Small intestine (tissue), 7 donors: ENCODE measurements around the gene CNDP2. TPM values are rescaled to one million over a fixed set of nuclear protein-coding genes. Genes with fewer than 3 reads are reported as not detected.
A peak's percentile ranks its signal among the peaks of the same experiment; 100 is the strongest.
"Not testable (repeated sequence)": the region's sequence is repeated elsewhere in the genome, so short reads cannot be mapped to it uniquely, and the experiment has no call there.

Experiments
- DNase-seq, 2 donors: peaks; one replicate each; pipeline versions ENCODE4 v3.0.0 to v3.0.0-alpha.2; 2013
- FAIRE-seq: peaks from 2 replicates; lab custom pipeline; 2012; peaks lifted over from hg19 to GRCh38; lab: Jason Lieb, UNC
- H3K27ac ChIP-seq, 3 donors: one replicate each; pipeline ENCODE4 v1.5.1; 2013; ENCODE audit warnings: low read length in 2 of 3, mild to moderate bottlenecking in 2 of 3, control low read depth in 1 of 3, inconsistent platforms in 1 of 3, low read depth in 1 of 3, moderate library complexity in 1 of 3
- H3K27me3 ChIP-seq, 3 donors: one replicate each; pipeline ENCODE4 v1.6.1; 2013; ENCODE audit warnings: low read length in 3 of 3, inconsistent platforms in 1 of 3; ENCODE audit not compliant: control insufficient read depth in 3 of 3, insufficient read depth in 3 of 3
- H3K36me3 ChIP-seq, 3 donors: one replicate each; pipeline ENCODE4 v1.6.1; 2013; ENCODE audit warnings: low read length in 3 of 3, inconsistent platforms in 1 of 3, low read depth in 1 of 3, mild to moderate bottlenecking in 1 of 3, moderate library complexity in 1 of 3; ENCODE audit not compliant: control insufficient read depth in 3 of 3, insufficient read depth in 2 of 3
- H3K4me1 ChIP-seq, 3 donors: one replicate each; pipeline ENCODE4 v1.6.1; 2013; ENCODE audit warnings: low read length in 2 of 3, inconsistent platforms in 1 of 3, low read depth in 1 of 3, mild to moderate bottlenecking in 1 of 3, moderate library complexity in 1 of 3; ENCODE audit not compliant: control insufficient read depth in 3 of 3, insufficient read depth in 2 of 3
- H3K4me3 ChIP-seq, 3 donors: one replicate each; pipeline ENCODE4 v1.5.1; 2013; ENCODE audit warnings: low read length in 3 of 3, control low read depth in 1 of 3, inconsistent platforms in 1 of 3, low read depth in 1 of 3, mild to moderate bottlenecking in 1 of 3, moderate library complexity in 1 of 3
- H3K9me3 ChIP-seq, 2 donors: one replicate each; pipeline ENCODE4 v1.6.1; 2013; ENCODE audit warnings: low read depth in 1 of 2, low read length in 1 of 2; ENCODE audit not compliant: control insufficient read depth in 2 of 2, insufficient read depth in 1 of 2
- WGBS, 3 donors: extraction: QIAGEN DNeasy Blood & Tissue Kit; methylation state at CpG; one replicate each; pipeline ENCODE4 v1.1.7; 2013; 5-methylcytosine and 5-hydroxymethylcytosine counted together
- polyA plus RNA-seq, 4 donors: library from polyadenylated mRNA; stranded (reverse) in 3 of 4; unstranded in 1 of 4; fragments of 200-250 nt in 3 of 4; fragments of 120-200 nt in 1 of 4; gene quantifications; one replicate each; pipeline versions ENCODE4 v1.2.1 to v1.2.3, GENCODE V29; 2013
- donor health status: healthy with polysubstance abuse.
- donor health status: control.
- donor health status: control.
- donor health status: Bipolar disorder and iron deficiency.
- donor health status: healthy.

CNDP2 gene
- polyA plus RNA-seq, 4 donors: 215 to 423 (median 327) TPM

DNA sequence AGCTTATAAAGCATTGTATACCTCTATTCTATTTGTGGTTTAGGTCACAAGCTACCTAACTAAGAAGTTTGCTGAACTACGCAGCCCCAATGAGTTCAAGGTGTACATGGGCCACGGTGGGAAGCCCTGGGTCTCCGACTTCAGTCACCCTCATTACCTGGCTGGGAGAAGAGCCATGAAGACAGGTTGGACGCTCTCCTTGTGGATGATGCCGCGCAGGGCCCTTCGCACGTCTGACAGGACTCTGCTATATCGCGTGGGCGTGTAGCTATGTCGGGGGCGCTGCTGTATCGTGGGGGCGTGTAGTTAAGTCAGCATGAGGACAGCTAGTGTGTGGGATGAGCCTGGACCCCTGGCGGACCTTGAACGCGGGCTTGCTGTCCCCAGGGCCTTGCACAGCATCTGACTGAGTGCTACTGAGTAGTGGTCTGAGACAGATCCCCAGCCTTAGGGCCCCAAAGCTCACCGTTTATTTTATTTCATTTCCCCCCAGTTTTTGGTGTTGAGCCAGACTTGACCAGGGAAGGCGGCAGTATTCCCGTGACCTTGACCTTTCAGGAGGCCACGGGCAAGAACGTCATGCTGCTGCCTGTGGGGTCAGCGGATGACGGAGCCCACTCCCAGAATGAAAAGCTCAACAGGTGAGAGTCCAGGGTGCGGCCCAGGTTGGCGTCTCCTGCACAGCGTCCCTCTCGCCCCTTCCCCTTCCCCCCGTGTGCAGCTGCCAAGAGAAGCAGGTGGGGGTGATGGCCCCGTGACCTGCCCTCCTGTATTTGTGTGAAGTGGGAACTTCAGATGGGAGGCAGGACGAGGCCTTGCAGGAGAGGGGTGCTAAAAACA is 22.5 kb downstream of the CNDP2 start:
- H3K36me3 ChIP-seq: peaks cover 26 to 85% (median 34%) of the 10 kb centered on the region in 3 donors
- H3K27ac ChIP-seq: no peak overlapping the region
- no peaks in the 10 kb centered on the region for H3K27me3 ChIP-seq
- WGBS, 3 donors: 82 to 86% (median 83%) methylated on average over 31 to 32 of the region's 32 CpGs
- DNase-seq (no peak), FAIRE-seq (no peak)
- peaks cover 0 to 4% of the 10 kb centered on the region in 2 donors for H3K9me3 ChIP-seq
- H3K4me3 ChIP-seq: no peak overlapping the region
- peaks cover 0 to 13% (median 7%) of the 10 kb centered on the region in 3 donors for H3K4me1 ChIP-seq

DNA sequence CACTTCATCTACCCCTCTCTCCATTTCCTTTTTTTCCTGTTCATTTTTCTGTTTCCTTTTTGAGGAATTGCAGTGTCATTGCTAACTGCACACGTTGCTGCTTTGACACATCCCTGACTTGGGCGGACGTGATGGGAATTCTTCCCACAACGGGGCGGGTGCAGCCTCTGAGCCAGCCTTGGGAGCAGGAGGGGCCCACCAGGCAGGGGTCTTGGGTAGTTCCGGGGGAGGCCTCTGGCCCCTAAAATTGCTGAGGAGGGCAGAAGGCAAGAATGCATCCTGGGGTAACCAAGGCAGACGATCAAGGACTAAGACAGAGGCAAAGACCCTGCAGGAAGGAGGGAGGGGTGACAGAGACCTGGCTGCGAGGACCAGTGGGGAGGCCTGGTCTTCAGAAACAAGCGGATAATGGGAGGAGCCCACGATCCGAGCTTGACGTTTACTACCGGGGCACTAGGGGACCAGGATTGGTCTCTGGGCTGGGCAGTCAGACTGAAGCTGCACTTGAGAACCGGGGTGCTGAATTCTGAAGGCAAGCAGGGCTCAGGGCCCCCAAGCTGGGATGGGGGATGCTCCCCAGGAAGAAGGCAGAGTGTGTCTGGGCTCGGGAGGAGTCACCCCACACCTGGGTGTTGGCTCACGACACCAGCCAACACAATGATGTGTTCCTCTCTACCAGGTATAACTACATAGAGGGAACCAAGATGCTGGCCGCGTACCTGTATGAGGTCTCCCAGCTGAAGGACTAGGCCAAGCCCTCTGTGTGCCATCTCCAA is 23.3 kb downstream of the CNDP2 start:
- WGBS, 3 donors: 92 to 95% (median 94%) methylated on average over 18 of the region's 18 CpGs
- peaks cover 26 to 85% (median 31%) of the 10 kb centered on the region in 3 donors for H3K36me3 ChIP-seq

DNA sequence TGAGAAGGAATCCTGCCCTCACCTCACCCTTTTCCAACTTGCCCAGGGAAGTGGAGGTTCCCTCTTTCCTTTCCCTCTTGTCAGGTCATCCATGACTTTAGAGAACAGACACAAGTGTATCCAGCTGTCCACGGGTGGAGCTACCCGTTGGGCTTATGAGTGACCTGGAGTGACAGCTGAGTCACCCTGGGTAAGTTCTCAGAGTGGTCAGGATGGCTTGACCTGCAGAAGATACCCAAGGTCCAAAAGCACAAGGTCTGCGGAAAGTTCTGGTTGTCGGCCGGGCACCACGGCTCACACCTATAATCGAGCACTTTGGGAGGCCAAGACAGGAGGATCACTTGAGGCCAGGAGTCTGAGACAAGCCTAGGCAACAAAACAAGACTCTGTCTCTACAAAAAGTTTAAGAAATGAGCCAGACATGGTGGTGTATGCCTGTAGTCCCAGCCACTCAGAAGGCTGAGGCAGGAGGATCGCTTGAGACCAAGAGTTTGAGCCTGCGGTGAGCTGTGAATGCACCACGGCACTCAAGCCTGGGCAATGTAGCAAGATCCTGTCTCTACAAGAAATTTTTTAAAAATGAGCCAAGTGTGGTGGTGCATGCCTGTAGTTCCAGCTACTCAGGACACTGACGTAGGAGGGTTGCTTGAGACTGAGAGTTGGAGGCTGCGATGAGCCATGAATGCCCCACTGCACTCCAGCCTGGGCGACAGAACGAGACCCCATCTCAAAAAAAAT is 24.1 kb downstream of the CNDP2 start:
- Histone ChIP-seq H3K27ac (peak overlapping the region in 1 of 3 donors; percentile 15), H3K36me3 (peaks cover 26 to 78% (median 29%) of the 10 kb centered on the region in 3 donors), H3K4me3 (no peak overlapping the region), H3K9me3 (peaks cover 0 to 4% of the 10 kb centered on the region in 2 donors), H3K4me1 (peaks cover 3 to 20% (median 9%) of the 10 kb centered on the region in 3 donors), H3K27me3 (no peaks in the 10 kb centered on the region)
- WGBS, 3 donors: 85 to 88% (median 88%) methylated on average over 14 of the region's 14 CpGs
- DNase-seq (no peak), FAIRE-seq (no peak)

More for the DNA sequence above, 23.3 kb downstream of the CNDP2 start:
- peaks cover 3 to 17% (median 9%) of the 10 kb centered on the region in 3 donors for H3K4me1 ChIP-seq
- H3K9me3 ChIP-seq: peaks cover 0 to 4% of the 10 kb centered on the region in 2 donors
- H3K27me3 ChIP-seq: no peaks in the 10 kb centered on the region
- DNase-seq: no peak
- H3K27ac ChIP-seq: peak overlapping the region in 1 of 3 donors; percentile 15
- FAIRE-seq: no peak
- H3K4me3 ChIP-seq: no peak overlapping the region

DNA sequence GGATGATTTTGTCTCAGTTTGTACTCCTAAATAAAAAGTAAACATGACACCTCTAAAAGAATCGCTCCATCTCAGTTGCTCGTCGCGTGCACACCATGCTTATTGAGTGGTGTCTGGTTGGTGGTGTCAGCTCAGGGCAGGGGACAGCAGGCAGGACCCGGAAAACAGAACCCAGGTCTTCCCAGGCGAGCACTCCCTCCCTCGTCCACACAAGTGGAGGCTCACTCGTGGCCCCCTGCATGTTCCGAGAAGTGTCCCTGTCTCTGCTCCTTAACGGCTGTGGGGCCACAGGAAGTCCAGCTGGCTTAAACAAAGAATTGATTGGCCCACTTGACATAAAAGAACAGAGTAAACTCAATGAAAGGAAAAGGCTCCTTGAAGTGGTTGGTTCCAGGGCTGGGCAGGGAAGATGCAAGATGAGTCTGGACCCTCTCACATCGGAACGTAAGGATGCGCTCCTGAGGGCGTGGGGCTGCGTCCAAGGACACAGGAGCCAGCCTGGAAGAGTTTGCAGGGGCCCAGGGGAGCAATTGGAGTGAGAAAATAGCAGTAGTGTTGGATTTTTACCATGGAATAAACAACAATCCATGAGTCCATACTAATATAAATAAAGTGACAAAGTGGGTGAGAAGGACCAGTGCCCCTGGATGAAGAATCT is 25.0 kb downstream of the CNDP2 start:
- no peak overlapping the region for H3K27ac ChIP-seq
- no peaks in the 10 kb centered on the region for H3K27me3 ChIP-seq
- DNase-seq (no peak), FAIRE-seq (no peak)
- peaks cover 6 to 26% (median 7%) of the 10 kb centered on the region in 3 donors for H3K4me1 ChIP-seq
- no peak overlapping the region for H3K4me3 ChIP-seq
- WGBS, 3 donors: 92 to 96% (median 93%) methylated on average over 15 of the region's 15 CpGs
- peaks cover 21 to 68% (median 27%) of the 10 kb centered on the region in 3 donors for H3K36me3 ChIP-seq
- H3K9me3 ChIP-seq: peaks cover 0 to 4% of the 10 kb centered on the region in 2 donors

DNA sequence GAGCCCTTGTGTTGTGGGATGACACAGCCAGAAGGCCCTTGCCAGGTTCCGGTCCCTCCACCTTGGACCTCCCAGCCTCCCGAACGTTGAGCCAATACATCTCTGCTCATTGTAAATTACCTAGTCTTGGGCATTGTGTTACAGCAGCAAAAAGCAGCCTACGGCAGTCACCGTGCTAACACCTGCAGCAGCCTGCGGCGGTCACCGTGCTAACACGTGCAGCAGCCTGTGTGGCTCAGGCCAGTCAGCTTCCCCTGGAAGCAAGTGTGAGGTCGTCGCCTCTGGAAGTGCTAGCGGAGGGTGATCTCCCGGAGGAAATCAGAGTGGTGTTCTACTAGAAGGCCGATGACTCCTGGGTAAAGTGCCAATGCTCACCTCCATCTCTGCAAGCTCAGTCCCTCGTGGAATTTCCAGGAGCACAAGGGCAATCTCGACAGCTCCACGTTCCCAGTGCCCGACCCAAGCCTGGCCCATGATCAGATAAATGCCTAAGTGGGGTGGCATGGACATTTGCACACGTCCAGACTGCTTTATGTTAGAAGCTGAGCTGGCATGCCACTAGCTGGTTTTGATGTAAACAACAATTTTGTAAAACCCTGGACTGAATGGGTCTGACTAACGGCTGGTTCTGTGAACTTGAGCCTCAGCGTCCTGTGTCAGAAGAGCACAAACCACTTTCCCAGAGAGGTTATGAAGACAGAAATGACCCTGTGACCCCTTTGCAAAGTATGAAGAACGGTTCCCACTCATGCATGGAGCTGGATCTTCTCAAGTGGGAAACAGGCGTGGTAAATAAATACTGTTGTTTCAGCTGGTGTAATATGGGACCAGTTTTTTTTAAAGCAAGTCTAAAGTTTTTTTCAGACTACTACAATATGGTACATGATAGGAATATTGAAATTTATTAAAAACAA is 26.7 kb downstream of the CNDP2 start:
- peaks cover 0 to 4% of the 10 kb centered on the region in 2 donors for H3K9me3 ChIP-seq
- peaks cover 13 to 52% (median 20%) of the 10 kb centered on the region in 3 donors for H3K36me3 ChIP-seq
- WGBS, 3 donors: 83 to 93% (median 91%) methylated on average over 23 of the region's 23 CpGs
- DNase-seq (no peak), FAIRE-seq (no peak)
- H3K4me1 ChIP-seq: peaks cover 2 to 20% (median 11%) of the 10 kb centered on the region in 3 donors
- no peak overlapping the region for H3K4me3 ChIP-seq
- H3K27ac ChIP-seq: no peak overlapping the region
- H3K27me3 ChIP-seq: no peaks in the 10 kb centered on the region

DNA sequence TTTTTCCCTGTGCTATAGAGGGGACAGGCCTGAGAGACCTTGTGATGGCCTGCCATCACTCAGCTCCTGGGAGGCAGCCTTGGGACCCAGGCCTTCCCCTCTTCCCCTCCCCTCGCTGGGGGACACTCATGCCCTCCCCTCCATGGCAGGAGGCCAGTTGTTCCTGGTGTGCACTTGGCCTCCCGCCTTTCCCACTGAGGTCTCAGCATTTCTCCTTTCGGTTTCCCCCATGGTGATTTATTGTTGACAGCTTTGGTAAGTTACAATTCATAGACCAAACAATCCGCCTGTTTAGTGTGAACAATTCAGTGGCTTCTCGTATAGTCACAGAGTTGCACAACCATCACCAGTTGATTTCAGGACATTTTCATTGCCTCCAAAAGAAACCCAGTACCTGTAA is 27.9 kb downstream of the CNDP2 start:
- Histone ChIP-seq H3K9me3 (peaks cover 0 to 4% of the 10 kb centered on the region in 2 donors), H3K4me3 (no peak overlapping the region), H3K27me3 (no peaks in the 10 kb centered on the region), H3K4me1 (peaks cover 2 to 20% (median 11%) of the 10 kb centered on the region in 3 donors), H3K36me3 (peaks cover 5 to 40% (median 11%) of the 10 kb centered on the region in 3 donors), H3K27ac (peak overlapping the region; percentile 67 to 88 (median 85))
- DNase-seq (peak; percentile 80 to 86), FAIRE-seq (no peak)
- 9 to 16% (median 14%) methylated on average over 5 of the region's 5 CpGs for WGBS, 3 donors

DNA sequence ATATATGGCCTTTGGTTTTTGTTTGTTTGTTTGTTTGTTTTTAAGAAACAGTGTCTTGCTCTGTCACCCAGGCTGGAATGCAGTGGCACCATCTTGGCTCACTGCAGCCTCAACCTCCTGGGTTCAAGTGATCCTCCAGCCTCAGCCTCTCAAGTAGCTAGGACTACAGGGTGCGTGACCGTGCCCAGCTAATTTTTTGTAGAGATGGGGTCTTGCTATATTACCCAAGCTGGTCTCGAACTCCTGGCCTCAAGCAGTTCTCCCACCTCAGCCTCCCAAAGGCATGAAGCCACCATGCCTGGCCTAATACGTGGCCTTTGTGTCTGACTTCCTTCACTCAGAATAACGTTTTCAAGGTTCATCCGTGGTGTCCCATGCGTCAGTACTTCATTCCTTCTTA is 28.8 kb downstream of the CNDP2 start:
- H3K27ac ChIP-seq: peak overlapping the region; percentile 63 to 88 (median 67)
- H3K27me3 ChIP-seq, DNase-seq, FAIRE-seq, H3K9me3 ChIP-seq, H3K4me3 ChIP-seq: not testable (repeated sequence)
- WGBS, 3 donors: 86 to 95% (median 87%) methylated on average over 7 of the region's 7 CpGs
- H3K4me1 ChIP-seq: peaks cover 2 to 20% (median 11%) of the 10 kb centered on the region in 3 donors
- H3K36me3 ChIP-seq: peaks cover 3 to 32% (median 3%) of the 10 kb centered on the region in 3 donors
